GM12872 (cell line): Measurements from ENCODE around the gene CSNK2A2.
A peak's percentile ranks its signal among the peaks of the same experiment; 100 is the strongest.

Source experiments
- CTCF ChIP-seq: IDR thresholded peaks from 3 replicates; pipeline ENCODE4 v1.5.1; 2011; ENCODE audit warnings: low read depth, mild to moderate bottlenecking, low read length, moderate library complexity; ENCODE audit not compliant: insufficient read depth

CSNK2A2 gene

GRCh38 chr16:58129097-58129936 is 68.6 kb downstream of the CSNK2A2 start, which contains the start of gene CFAP20:
Gene CFAP20 (minus strand): TSS chr16:58129381. CDS start chr16:58129115, 266 bp downstream.
- no peak for TF ChIP-seq CTCF

- TF ChIP-seq CTCF: no peak
These were observed 69.2 kb downstream of the CSNK2A2 start for GRCh38 chr16:58128711-58129096.

GRCh38 chr16:58128181-58128631 is 69.7 kb downstream of the CSNK2A2 start:
- TF ChIP-seq CTCF: no peak

- TF ChIP-seq CTCF: 0 out of 3 replicates have a peak, but pooled peaks have one; percentile 29
These were observed 70.3 kb downstream of the CSNK2A2 start for GRCh38 chr16:58127634-58128033.

- TF ChIP-seq CTCF: peak; percentile 50
These were observed 70.8 kb downstream of the CSNK2A2 start for GRCh38 chr16:58127033-58127556.

- TF ChIP-seq CTCF: no peak
These were observed 71.4 kb downstream of the CSNK2A2 start for GRCh38 chr16:58126451-58126961.

- no peak for TF ChIP-seq CTCF
These were observed 72.0 kb downstream of the CSNK2A2 start for GRCh38 chr16:58125781-58126335.
